CD4-positive, alpha-beta T cell treated with Interleukin-17A for 1 hour (primary cell): ENCODE measurements around the gene IFIT2.
"Not testable (repeated sequence)": the region's sequence is repeated elsewhere in the genome, so short reads cannot be mapped to it uniquely, and the experiment has no call there.

Experiments
- DNase-seq: peaks from one replicate; pipeline ENCODE4 v3.0.0-alpha.2; 2020

IFIT2 gene

GRCh38 chr10:89344156-89344555 lies 42.3 kb downstream of the IFIT2 start:
- DNase-seq, result no peak

- no peak for DNase-seq
Observed at GRCh38 chr10:89345367-89346000, 43.6 kb downstream of the IFIT2 start.

- DNase-seq, result no peak
Observed at GRCh38 chr10:89346405-89347254, 44.8 kb downstream of the IFIT2 start.

- DNase-seq, result no peak
Observed at GRCh38 chr10:89347701-89348457, 46.0 kb downstream of the IFIT2 start.

- DNase-seq, result no peak
Observed at GRCh38 chr10:89348481-89348880, 46.6 kb downstream of the IFIT2 start.

- DNase-seq, result no peak
Observed at GRCh38 chr10:89348975-89349374, 47.1 kb downstream of the IFIT2 start.

- not testable (repeated sequence) for DNase-seq
Observed at GRCh38 chr10:89350631-89351315, 48.9 kb downstream of the IFIT2 start.

- DNase-seq, result no peak
Observed at GRCh38 chr10:89351412-89351779, 49.5 kb downstream of the IFIT2 start.

GRCh38 chr10:89351780-89352597 lies 50.1 kb downstream of the IFIT2 start:
- DNase-seq, result no peak

- DNase-seq, result no peak
Observed at GRCh38 chr10:89352802-89353201, 51.0 kb downstream of the IFIT2 start.

GRCh38 chr10:89355394-89355931 lies 53.6 kb downstream of the IFIT2 start:
- DNase-seq, result no peak

GRCh38 chr10:89357096-89357495 lies 55.2 kb downstream of the IFIT2 start:
- DNase-seq, result no peak

GRCh38 chr10:89357975-89358374 lies 56.1 kb downstream of the IFIT2 start:
- no peak for DNase-seq
